Uterus (tissue), 4 donors: ENCODE measurements around the gene ZNF615. TPM values are rescaled to one million over a fixed set of nuclear protein-coding genes. Genes with fewer than 3 reads are reported as not detected.
"Not testable (repeated sequence)": the region's sequence is repeated elsewhere in the genome, so short reads cannot be mapped to it uniquely, and the experiment has no call there.

Experiments used
- DNase-seq, 2 donors: peaks; one replicate each; pipeline ENCODE4 v3.0.0-alpha.2; 2019 to 2020
- H3K27ac ChIP-seq, 2 donors: fragments of 200-600 bp; sonication (generic); 1 replicate in 1 of 2; 2 replicates in 1 of 2; pipeline ENCODE4 v1.5.1; 2016 to 2018
- H3K27me3 ChIP-seq, 2 donors: fragments of 200-600 bp; sonication (generic); one replicate each; pipeline ENCODE4 v1.5.1; 2018 to 2019; ENCODE audit warnings: control low read depth in 1 of 2
- H3K36me3 ChIP-seq, 2 donors: fragments of 200-600 bp; sonication (generic); one replicate each; pipeline ENCODE4 v1.5.1; 2019; ENCODE audit warnings: control low read depth in 1 of 2
- H3K4me1 ChIP-seq, 2 donors: fragments of 200-600 bp; sonication (generic); one replicate each; pipeline ENCODE4 v1.5.1; 2018 to 2019; ENCODE audit warnings: control low read depth in 1 of 2
- H3K4me3 ChIP-seq, 2 donors: fragments of 200-600 bp; sonication (generic); 1 replicate in 1 of 2; 2 replicates in 1 of 2; pipeline ENCODE4 v1.5.1; 2018 to 2019; ENCODE audit warnings: mild to moderate bottlenecking in 1 of 2
- H3K9me3 ChIP-seq, 2 donors: fragments of 200-600 bp; sonication (generic); one replicate each; pipeline ENCODE4 v1.5.1; 2019; ENCODE audit warnings: control low read depth in 1 of 2
- POLR2A ChIP-seq, 2 donors: fragments of 450-650 bp; IDR thresholded peaks; one replicate each; pipeline ENCODE4 v1.6.1; 2016; ENCODE audit warnings: antibody characterized with exemption in 2 of 2, mild to moderate bottlenecking in 1 of 2, moderate library complexity in 1 of 2
- intact Hi-C: fragments of 100-400 bp; cut with DNase I; formaldehyde crosslinking; loops from one replicate; pipeline ENCODE4 v1.15.1; 2023; ENCODE audit warnings: low total_unique reads
- total RNA-seq, 4 donors: library from RNA; depleted of rRNA in 3 of 4; stranded (reverse); fragments of >200 nt in 3 of 4; gene quantifications; one replicate each; pipeline versions ENCODE4 v1.1.0 to v1.2.4, GENCODE V29; 2014 to 2023
- TF ChIP-seq, protein P1 (sequence below), 4 experiments: fragments of 200-600 bp in 2 of 4; fragments of 450-650 bp in 2 of 4; sonication (generic) in 2 of 4; IDR thresholded peaks; one replicate each; pipeline ENCODE4 v1.5.1; 2016 to 2019; ENCODE audit warnings: antibody characterized with exemption in 4 of 4, mild to moderate bottlenecking in 2 of 4, moderate library complexity in 1 of 4
- donor health status: DM: yes; HTN: yes; CAD: no.

ZNF615 gene
- total RNA-seq, 4 donors from 2014 or later, result 9.7 to 35.9 (median 15.4) TPM

DNA sequence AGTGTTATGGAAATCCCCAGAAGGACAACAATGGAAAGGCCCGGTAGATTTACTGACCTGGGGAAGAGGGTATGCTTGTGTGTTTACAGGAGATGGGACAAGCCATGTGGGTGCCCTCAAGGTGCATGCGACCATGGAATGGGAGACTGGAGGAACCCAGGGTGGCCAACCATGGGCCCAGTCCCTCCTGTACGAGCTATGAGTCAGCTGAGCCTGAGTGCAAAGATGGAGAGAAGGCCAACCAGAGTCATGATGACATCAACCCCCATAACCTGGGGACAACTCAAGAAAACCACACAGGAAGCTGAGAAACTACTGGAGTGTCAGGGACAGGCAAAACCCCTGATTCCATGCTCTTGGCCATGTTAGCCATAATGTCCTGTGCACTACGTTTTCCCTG, 29.1 kb downstream of the ZNF615 start:
- intact Hi-C loops, result no loop called here
- DNase-seq, result no peak
- TF ChIP-seq, protein P1, sequence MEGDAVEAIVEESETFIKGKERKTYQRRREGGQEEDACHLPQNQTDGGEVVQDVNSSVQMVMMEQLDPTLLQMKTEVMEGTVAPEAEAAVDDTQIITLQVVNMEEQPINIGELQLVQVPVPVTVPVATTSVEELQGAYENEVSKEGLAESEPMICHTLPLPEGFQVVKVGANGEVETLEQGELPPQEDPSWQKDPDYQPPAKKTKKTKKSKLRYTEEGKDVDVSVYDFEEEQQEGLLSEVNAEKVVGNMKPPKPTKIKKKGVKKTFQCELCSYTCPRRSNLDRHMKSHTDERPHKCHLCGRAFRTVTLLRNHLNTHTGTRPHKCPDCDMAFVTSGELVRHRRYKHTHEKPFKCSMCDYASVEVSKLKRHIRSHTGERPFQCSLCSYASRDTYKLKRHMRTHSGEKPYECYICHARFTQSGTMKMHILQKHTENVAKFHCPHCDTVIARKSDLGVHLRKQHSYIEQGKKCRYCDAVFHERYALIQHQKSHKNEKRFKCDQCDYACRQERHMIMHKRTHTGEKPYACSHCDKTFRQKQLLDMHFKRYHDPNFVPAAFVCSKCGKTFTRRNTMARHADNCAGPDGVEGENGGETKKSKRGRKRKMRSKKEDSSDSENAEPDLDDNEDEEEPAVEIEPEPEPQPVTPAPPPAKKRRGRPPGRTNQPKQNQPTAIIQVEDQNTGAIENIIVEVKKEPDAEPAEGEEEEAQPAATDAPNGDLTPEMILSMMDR (IDR thresholded peaks at IDR 0.05), result no peak
- no peak for TF ChIP-seq POLR2A (IDR thresholded peaks at IDR 0.05)
- H3K27ac ChIP-seq, result no peak overlapping the region
- H3K27me3 ChIP-seq, result no peaks in the 10 kb centered on the region
- H3K4me1 ChIP-seq, result no peaks in the 10 kb centered on the region
- no peak overlapping the region for H3K4me3 ChIP-seq
- no peaks in the 10 kb centered on the region for H3K36me3 ChIP-seq
- H3K9me3 ChIP-seq, result peaks cover 0 to 82% of the 10 kb centered on the region in 2 donors

DNA sequence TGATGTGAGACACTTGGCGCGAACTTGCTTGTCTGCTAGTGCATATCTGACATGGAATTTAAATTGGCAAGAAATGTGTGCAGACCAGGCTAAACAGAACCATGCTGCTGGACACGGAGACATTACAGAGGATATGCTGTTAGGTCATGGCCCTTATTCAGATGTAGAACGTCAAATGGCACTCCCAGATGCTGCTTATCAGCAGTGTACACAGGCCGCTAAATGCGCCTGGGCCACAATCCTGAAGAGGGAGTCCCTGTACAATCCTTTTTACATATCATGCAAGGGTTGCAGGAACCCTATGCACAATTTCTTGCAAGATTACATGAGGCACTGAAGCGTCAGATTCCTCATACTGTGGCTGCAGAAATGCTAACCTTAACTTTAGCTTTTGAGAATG, 30.7 kb downstream of the ZNF615 start:
- H3K36me3 ChIP-seq, result no peaks in the 10 kb centered on the region
- no peak for DNase-seq
- intact Hi-C loops, result no loop called here

DNA sequence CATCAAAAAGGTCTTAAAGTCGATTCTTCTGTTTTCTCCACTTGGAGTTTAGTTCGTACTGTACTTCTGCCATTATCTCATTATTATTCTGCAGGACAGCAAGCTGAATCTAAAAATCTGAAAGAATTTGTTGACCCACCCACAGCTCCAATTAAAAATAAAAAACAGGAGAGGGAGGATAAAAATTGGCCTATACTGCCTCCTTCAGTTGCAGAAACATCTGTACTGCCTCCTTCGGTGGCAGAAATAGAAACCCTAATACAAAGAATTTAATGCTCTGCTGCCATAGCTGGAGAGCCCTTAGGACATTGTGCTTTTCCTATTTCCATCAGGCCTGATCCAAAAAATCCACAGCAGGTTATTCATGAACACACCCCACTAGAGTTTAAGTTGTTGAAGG, 31.2 kb downstream of the ZNF615 start:
- no peak for DNase-seq
- H3K27ac ChIP-seq, result no peak overlapping the region
- peaks cover 0 to 90% of the 10 kb centered on the region in 2 donors for H3K9me3 ChIP-seq
- no peak overlapping the region for H3K4me3 ChIP-seq
- no peaks in the 10 kb centered on the region for H3K4me1 ChIP-seq
- no peaks in the 10 kb centered on the region for H3K27me3 ChIP-seq
- intact Hi-C loops, result no loop called here
- no peak for TF ChIP-seq POLR2A (IDR thresholded peaks at IDR 0.05)
- TF ChIP-seq, protein P1 (IDR thresholded peaks at IDR 0.05), result no peak
- H3K36me3 ChIP-seq, result no peaks in the 10 kb centered on the region

More for the DNA sequence above, 30.7 kb downstream of the ZNF615 start:
- Histone ChIP-seq H3K4me3 (no peak overlapping the region), H3K27ac (no peak overlapping the region), H3K9me3 (peaks cover 0 to 90% of the 10 kb centered on the region in 2 donors), H3K27me3 (no peaks in the 10 kb centered on the region), H3K4me1 (no peaks in the 10 kb centered on the region)
- no peak for TF ChIP-seq POLR2A (IDR thresholded peaks at IDR 0.05)
- TF ChIP-seq, protein P1 (IDR thresholded peaks at IDR 0.05), result no peak

DNA sequence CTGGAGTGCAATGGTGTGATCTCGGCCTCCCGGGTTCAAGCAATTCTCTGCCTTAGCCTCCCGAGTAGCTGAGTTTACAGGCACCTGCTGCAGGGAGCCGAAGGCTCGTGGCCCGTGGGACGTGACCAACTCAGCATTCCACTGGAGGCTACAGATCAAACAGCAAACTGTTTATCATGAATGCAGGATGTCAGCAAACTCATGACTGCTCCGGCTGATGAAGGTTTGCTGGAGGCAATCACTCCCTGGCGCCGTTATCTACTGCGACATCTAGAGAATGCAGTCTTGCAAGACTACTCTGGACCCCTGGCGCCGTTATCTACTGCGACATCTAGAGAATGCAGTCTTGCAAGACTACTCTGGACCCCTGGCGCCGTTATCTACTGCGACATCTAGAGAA, 32.2 kb downstream of the ZNF615 start:
- H3K9me3 ChIP-seq, result peaks cover 0 to 91% of the 10 kb centered on the region in 2 donors
- H3K4me3 ChIP-seq, intact Hi-C loops, DNase-seq, H3K4me1 ChIP-seq, H3K27ac ChIP-seq, H3K27me3 ChIP-seq, H3K36me3 ChIP-seq: not testable (repeated sequence)

DNA sequence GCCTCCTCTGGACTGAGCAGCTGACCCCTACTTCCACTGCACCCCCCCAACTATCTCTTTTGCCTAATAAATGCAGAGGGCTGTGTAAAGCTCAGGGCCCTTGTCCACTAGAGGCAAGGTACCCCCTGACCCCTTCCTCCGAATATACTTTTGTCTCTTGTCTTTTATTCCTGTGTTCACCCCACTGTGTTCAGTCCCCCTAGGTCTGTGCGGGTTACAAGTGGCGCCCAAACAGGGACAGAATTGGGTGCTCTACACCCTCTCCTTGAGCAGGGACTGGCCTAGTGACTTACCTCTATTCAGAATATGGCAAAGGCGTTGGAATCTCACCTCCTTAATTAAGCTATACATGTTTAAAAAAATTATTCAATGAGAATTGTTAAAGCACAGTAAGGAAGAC, 36.4 kb downstream of the ZNF615 start:
- Histone ChIP-seq H3K9me3 (peaks cover 0 to 96% of the 10 kb centered on the region in 2 donors), H3K36me3 (no peaks in the 10 kb centered on the region), H3K27me3 (no peaks in the 10 kb centered on the region), H3K4me1 (no peaks in the 10 kb centered on the region), H3K4me3 (no peak overlapping the region), H3K27ac (no peak overlapping the region)
- TF ChIP-seq, protein P1 (IDR thresholded peaks at IDR 0.05), result no peak
- no peak for TF ChIP-seq POLR2A (IDR thresholded peaks at IDR 0.05)
- no peak for DNase-seq
- intact Hi-C loops, result no loop called here

DNA sequence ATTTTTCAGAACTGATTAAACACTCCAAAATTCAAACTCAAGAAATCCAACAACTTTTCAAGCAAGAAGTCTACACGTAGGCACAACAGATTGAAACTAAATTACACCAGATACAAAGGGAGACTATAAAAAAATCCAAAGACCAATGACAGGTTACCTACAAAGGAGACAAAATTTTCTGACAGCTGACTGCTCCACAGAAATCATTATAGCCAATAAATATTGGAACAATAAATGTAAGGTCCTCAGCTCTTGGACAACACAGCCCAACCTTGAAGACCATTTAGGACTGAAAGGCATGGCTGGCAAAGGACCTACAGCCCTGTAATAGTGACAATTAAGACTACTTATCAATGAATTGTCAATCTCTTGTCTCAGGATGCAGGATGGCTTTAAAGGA, 37.3 kb downstream of the ZNF615 start:
- Histone ChIP-seq H3K9me3 (peaks cover 3 to 98% of the 10 kb centered on the region in 2 donors), H3K4me3 (no peak overlapping the region), H3K4me1 (no peaks in the 10 kb centered on the region), H3K36me3 (no peaks in the 10 kb centered on the region), H3K27ac (no peak overlapping the region), H3K27me3 (no peaks in the 10 kb centered on the region)
- TF ChIP-seq, protein P1 (IDR thresholded peaks at IDR 0.05), result no peak
- no peak for TF ChIP-seq POLR2A (IDR thresholded peaks at IDR 0.05)
- no peak for DNase-seq
- intact Hi-C loops, result no loop called here
